Esophagus squamous epithelium (tissue), 5 donors: ENCODE data around the gene RASSF7. TPM values are rescaled to one million over a fixed set of nuclear protein-coding genes. Genes with fewer than 3 reads are reported as not detected.

Experiments
- DNase-seq: peaks from one replicate; lab custom pipeline; 2025; lab: John Stamatoyannopoulos, UW
- H3K27ac ChIP-seq, 4 donors: fragments of 200-600 bp; sonication (generic); one replicate each; pipeline ENCODE4 v1.5.1; 2016 to 2019; ENCODE audit warnings: mild to moderate bottlenecking in 1 of 4
- H3K27me3 ChIP-seq, 4 donors: fragments of 200-600 bp; sonication (generic); 1 replicate in 3 of 4; 2 replicates in 1 of 4; pipeline versions ENCODE4 v1.5.1 to v1.6.0; 2017 to 2021; ENCODE audit warnings: antibody characterized with exemption in 1 of 4
- H3K36me3 ChIP-seq, 3 donors: fragments of 200-600 bp; sonication (generic); one replicate each; pipeline ENCODE4 v1.5.1; 2016 to 2019
- H3K4me1 ChIP-seq, 3 donors: fragments of 200-600 bp; sonication (generic); one replicate each; pipeline ENCODE4 v1.5.1; 2017 to 2019
- H3K4me3 ChIP-seq, 4 donors: fragments of 200-600 bp; sonication (generic); 1 replicate in 3 of 4; 2 replicates in 1 of 4; pipeline ENCODE4 v1.5.1; 2016 to 2019; ENCODE audit warnings: mild to moderate bottlenecking in 2 of 4, moderate library complexity in 1 of 4
- H3K9me3 ChIP-seq, 3 donors: fragments of 200-600 bp; sonication (generic); one replicate each; pipeline ENCODE4 v1.5.1; 2016 to 2019
- CTCF ChIP-seq, 6 experiments: fragments of 450-650 bp in 4 of 6; fragments of 200-600 bp in 2 of 6; sonication (generic) in 2 of 6; IDR thresholded peaks; one replicate each; pipeline ENCODE4 v1.5.1; 2016 to 2019; ENCODE audit warnings: antibody characterized with exemption in 6 of 6, mild to moderate bottlenecking in 4 of 6, moderate library complexity in 4 of 6
- POLR2A ChIP-seq, 4 donors: fragments of 450-650 bp; IDR thresholded peaks; one replicate each; pipeline ENCODE4 v1.6.1; 2017; ENCODE audit warnings: antibody characterized with exemption in 4 of 4, mild to moderate bottlenecking in 4 of 4, moderate library complexity in 3 of 4
- WGBS, 2 donors: methylation state at CpG; one replicate each; pipeline ENCODE4 v1.1.5; 2018; 5-methylcytosine and 5-hydroxymethylcytosine counted together
- intact Hi-C: fragments of 100-400 bp; cut with DNase I; formaldehyde crosslinking; loops from one replicate; pipeline ENCODE4 v1.15.0; 2022
- total RNA-seq, 4 donors: library from RNA; depleted of rRNA; stranded (reverse); fragments of >200 nt; gene quantifications; one replicate each; pipeline ENCODE4 v1.1.0, GENCODE V29; 2016
- donor health status: DM: yes; HTN: yes; CAD: no.

The RASSF7 gene
- total RNA-seq, 4 donors from 2014 or later = 35.7 to 54.0 (median 44.4) TPM

GRCh38 chr11:581752-582151, 21.0 kb downstream of the RASSF7 start:
- no peak for DNase-seq
- 73 to 82% methylated on average over 10 to 15 of the region's 17 CpGs for WGBS, 2 donors
- H3K27me3 ChIP-seq = no peaks in the 10 kb centered on the region
- peaks cover 10 to 55% (median 42%) of the 10 kb centered on the region in 3 donors for H3K36me3 ChIP-seq
- no peak overlapping the region for H3K27ac ChIP-seq
- no peaks in the 10 kb centered on the region for H3K9me3 ChIP-seq
- H3K4me3 ChIP-seq = no peak overlapping the region
- H3K4me1 ChIP-seq = peaks cover 32 to 48% (median 33%) of the 10 kb centered on the region in 3 donors
- no peak for TF ChIP-seq CTCF (IDR thresholded peaks at IDR 0.05)
- no peak for TF ChIP-seq POLR2A (IDR thresholded peaks at IDR 0.05)
- intact Hi-C loops = no loop called here

- 89 to 97% methylated on average over 4 of the region's 10 CpGs for WGBS, 2 donors
- no peak for TF ChIP-seq CTCF (IDR thresholded peaks at IDR 0.05)
- no peak for TF ChIP-seq POLR2A (IDR thresholded peaks at IDR 0.05)
- Histone ChIP-seq H3K4me1 (peaks cover 6 to 22% (median 12%) of the 10 kb centered on the region in 3 donors), H3K36me3 (peaks cover 10 to 81% (median 62%) of the 10 kb centered on the region in 3 donors), H3K27me3 (no peaks in the 10 kb centered on the region), H3K27ac (no peak overlapping the region), H3K4me3 (no peak overlapping the region), H3K9me3 (no peaks in the 10 kb centered on the region)
- intact Hi-C loops = no loop called here
- no peak for DNase-seq
These were observed 23.5 kb downstream of the RASSF7 start for GRCh38 chr11:584287-584686.

GRCh38 chr11:586376-587316, 25.9 kb downstream of the RASSF7 start:
- Histone ChIP-seq H3K4me1 (peaks cover 0 to under 1% (median 0%) of the 10 kb centered on the region in 3 donors), H3K4me3 (no peak overlapping the region), H3K27me3 (no peaks in the 10 kb centered on the region), H3K27ac (no peak overlapping the region), H3K36me3 (peaks cover 14 to 99% (median 77%) of the 10 kb centered on the region in 3 donors), H3K9me3 (no peaks in the 10 kb centered on the region)
- 88 to 89% methylated on average over 15 of the region's 32 CpGs for WGBS, 2 donors
- intact Hi-C loops = no loop called here
- no peak for TF ChIP-seq POLR2A (IDR thresholded peaks at IDR 0.05)
- TF ChIP-seq CTCF (IDR thresholded peaks at IDR 0.05) = no peak
- DNase-seq = no peak

GRCh38 chr11:587546-587945, 26.8 kb downstream of the RASSF7 start:
- Histone ChIP-seq H3K4me1 (no peaks in the 10 kb centered on the region), H3K27me3 (no peaks in the 10 kb centered on the region), H3K36me3 (peaks cover 18 to 99% (median 71%) of the 10 kb centered on the region in 3 donors), H3K4me3 (no peak overlapping the region), H3K27ac (peak overlapping the region in 2 of 4 donors; percentile 54 to 58), H3K9me3 (no peaks in the 10 kb centered on the region)
- TF ChIP-seq POLR2A (IDR thresholded peaks at IDR 0.05) (no peak), CTCF (IDR thresholded peaks at IDR 0.05) (no peak)
- no peak for DNase-seq
- WGBS, 2 donors = 74 to 86% methylated on average over 5 to 6 of the region's 8 CpGs
- intact Hi-C loops = no loop called here

GRCh38 chr11:587978-588380, 27.2 kb downstream of the RASSF7 start:
- TF ChIP-seq POLR2A (IDR thresholded peaks at IDR 0.05) (no peak), CTCF (IDR thresholded peaks at IDR 0.05) (no peak)
- Histone ChIP-seq H3K4me3 (no peak overlapping the region), H3K9me3 (no peaks in the 10 kb centered on the region), H3K27me3 (no peaks in the 10 kb centered on the region), H3K27ac (peak overlapping the region in 2 of 4 donors; percentile 54 to 58), H3K36me3 (peaks cover 23 to 99% (median 71%) of the 10 kb centered on the region in 3 donors), H3K4me1 (no peaks in the 10 kb centered on the region)
- WGBS, 2 donors = 66 to 74% methylated on average over 6 of the region's 6 CpGs
- DNase-seq = no peak
- intact Hi-C loops = no loop called here
